Mucosa of descending colon (tissue), 3 donors: ENCODE measurements around the gene CACNA1C. TPM values are rescaled to one million over a fixed set of nuclear protein-coding genes. Genes with fewer than 3 reads are reported as not detected.

ENCODE experiments used
- ATAC-seq: fragments of 200-7000 bp; cut with Tn5 transposase; one replicate; pipeline ENCODE4 v1.9.1; 2020; ENCODE audit warnings: mild to moderate bottlenecking, moderate library complexity
- DNase-seq, 3 donors: peaks; one replicate each; pipeline ENCODE4 v3.0.0-alpha.2; 2020
- H3K36me3 ChIP-seq: fragments of 200-600 bp; one replicate; pipeline ENCODE4 v1.8.0; 2021; ENCODE audit warnings: low read depth, mild to moderate bottlenecking
- H3K4me1 ChIP-seq: fragments of 200-600 bp; one replicate; pipeline ENCODE4 v1.8.0; 2021; ENCODE audit warnings: low read depth, mild to moderate bottlenecking
- H3K4me3 ChIP-seq: fragments of 200-600 bp; one replicate; pipeline ENCODE4 v1.8.0; 2021; ENCODE audit warnings: mild to moderate bottlenecking
- H3K9me3 ChIP-seq: fragments of 200-600 bp; one replicate; pipeline ENCODE4 v1.8.0; 2021; ENCODE audit warnings: mild to moderate bottlenecking
- intact Hi-C, 2 donors: fragments of 100-400 bp; cut with DNase I in 1 of 2; cut with micrococcal nuclease in 1 of 2; formaldehyde crosslinking; loops; one replicate each; pipeline versions ENCODE4 v1.11.0 to v1.11.1; 2022; cut with DNase I, micrococcal nuclease
- total RNA-seq, 3 donors: library from RNA; stranded (reverse); fragmentation: NEBNext Ultra II Directional in 2 of 3; extraction: Animal tissue kit (Norgen Biotek cat#: 25700) in 2 of 3; gene quantifications; one replicate each; pipeline versions ENCODE4 v1.2.1 to v1.2.4, GENCODE V29; 2021 to 2023
- TF ChIP-seq, protein P1 (sequence below): fragments of 200-600 bp; IDR thresholded peaks from one replicate; pipeline ENCODE4 v1.8.0; 2022; ENCODE audit warnings: antibody characterized with exemption, mild to moderate bottlenecking
- donor health status: DM: no; HTN: no; CAD: no; lungs with moderate emphysema.
- donor health status: DM: no; HTN: no; CAD: no.
- donor health status: DM: no; HTN: yes; CAD: no.

CACNA1C gene
- total RNA-seq, 3 donors from 2014 or later: 5.5 to 89.4 (median 9.2) TPM

DNA sequence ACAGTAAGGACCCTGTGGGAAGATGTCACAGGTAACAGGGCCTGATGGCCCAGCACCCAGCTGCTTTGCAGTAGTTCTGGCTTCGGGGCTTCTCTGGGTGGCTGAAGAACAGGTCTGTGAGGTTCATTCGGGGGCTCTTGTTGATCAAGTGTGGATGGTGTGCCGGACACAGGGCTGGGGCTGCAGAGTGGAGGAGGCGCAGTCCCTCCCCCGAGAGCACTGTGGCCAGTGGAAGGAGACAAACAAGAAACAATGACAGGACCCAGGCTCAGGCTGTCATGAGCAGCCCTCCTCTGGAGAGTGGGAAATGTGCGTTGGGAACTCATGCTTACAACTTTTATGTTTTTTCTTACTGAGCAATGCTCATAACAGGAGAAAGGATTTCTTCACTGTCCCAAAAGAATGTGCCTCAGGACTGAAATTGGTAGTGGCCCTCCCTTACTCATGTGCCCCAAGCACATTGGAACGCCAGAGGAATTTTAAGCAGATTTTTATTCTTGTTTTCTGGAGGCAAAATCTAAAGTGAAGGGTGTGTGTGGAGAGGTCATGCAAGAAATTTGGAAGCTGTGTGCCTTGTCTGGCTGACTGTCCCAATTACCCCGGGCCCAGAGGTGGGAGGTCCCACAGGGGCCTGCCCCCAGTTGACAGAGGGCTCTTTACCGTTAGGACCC is 233.8 kb downstream of the CACNA1C start:
- TF ChIP-seq, protein P1, sequence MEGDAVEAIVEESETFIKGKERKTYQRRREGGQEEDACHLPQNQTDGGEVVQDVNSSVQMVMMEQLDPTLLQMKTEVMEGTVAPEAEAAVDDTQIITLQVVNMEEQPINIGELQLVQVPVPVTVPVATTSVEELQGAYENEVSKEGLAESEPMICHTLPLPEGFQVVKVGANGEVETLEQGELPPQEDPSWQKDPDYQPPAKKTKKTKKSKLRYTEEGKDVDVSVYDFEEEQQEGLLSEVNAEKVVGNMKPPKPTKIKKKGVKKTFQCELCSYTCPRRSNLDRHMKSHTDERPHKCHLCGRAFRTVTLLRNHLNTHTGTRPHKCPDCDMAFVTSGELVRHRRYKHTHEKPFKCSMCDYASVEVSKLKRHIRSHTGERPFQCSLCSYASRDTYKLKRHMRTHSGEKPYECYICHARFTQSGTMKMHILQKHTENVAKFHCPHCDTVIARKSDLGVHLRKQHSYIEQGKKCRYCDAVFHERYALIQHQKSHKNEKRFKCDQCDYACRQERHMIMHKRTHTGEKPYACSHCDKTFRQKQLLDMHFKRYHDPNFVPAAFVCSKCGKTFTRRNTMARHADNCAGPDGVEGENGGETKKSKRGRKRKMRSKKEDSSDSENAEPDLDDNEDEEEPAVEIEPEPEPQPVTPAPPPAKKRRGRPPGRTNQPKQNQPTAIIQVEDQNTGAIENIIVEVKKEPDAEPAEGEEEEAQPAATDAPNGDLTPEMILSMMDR: no peak
- DNase-seq: no peak
- H3K4me1 ChIP-seq: no peaks in the 10 kb centered on the region
- H3K36me3 ChIP-seq: no peaks in the 10 kb centered on the region
- no peak for ATAC-seq
- intact Hi-C loops: no loop called here
- H3K9me3 ChIP-seq: no peaks in the 10 kb centered on the region
- H3K4me3 ChIP-seq: no peak overlapping the region

DNA sequence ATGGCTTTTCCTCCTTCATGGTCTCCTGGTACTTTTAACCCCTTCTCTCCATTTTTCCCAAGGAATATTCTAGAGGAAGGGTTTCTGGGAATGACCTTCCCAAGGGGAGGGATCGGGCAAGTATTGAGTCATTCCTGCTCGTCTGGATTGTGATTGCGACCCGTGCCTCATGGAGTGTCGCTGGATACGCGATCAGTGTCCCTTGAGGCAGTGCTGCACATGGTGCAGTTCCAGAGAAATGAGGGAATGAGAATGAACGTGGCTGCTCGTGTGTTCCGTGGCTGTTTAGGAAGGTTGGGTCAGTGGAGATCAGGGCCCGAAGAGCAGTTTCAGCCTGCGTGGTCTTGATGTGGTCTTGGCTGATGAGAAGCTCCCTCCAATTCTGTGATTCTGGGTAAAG is 234.4 kb downstream of the CACNA1C start:
- intact Hi-C loops: no loop called here

DNA sequence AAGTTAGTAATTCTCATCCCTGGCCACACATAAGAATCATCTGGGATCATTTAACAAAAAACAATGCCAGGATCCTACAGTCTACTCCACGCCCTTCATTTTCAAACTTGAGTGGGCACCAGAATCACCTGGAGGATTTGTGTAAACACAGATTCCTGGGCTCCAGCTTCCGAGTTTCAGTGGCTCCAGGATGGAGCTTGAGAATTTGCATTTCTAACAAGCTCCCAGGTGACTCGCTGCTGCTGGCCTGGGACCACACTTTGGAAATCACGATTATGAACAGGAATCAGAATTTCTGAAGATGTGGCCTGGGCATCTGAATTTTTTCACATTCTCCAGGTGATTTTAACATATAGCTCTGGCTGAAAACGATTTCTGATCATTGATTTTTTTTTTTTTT is 234.8 kb downstream of the CACNA1C start:
- H3K36me3 ChIP-seq: no peaks in the 10 kb centered on the region
- ATAC-seq (no peak), DNase-seq (no peak)
- H3K4me3 ChIP-seq: no peak overlapping the region
- no peaks in the 10 kb centered on the region for H3K4me1 ChIP-seq
- TF ChIP-seq, protein P1: no peak
- no peaks in the 10 kb centered on the region for H3K9me3 ChIP-seq
- intact Hi-C loops: no loop called here

More for the DNA sequence above, 234.4 kb downstream of the CACNA1C start:
- DNase-seq (no peak), ATAC-seq (no peak)
- Histone ChIP-seq H3K9me3 (no peaks in the 10 kb centered on the region), H3K36me3 (no peaks in the 10 kb centered on the region), H3K4me1 (no peaks in the 10 kb centered on the region), H3K4me3 (no peak overlapping the region)
- TF ChIP-seq, protein P1: no peak

DNA sequence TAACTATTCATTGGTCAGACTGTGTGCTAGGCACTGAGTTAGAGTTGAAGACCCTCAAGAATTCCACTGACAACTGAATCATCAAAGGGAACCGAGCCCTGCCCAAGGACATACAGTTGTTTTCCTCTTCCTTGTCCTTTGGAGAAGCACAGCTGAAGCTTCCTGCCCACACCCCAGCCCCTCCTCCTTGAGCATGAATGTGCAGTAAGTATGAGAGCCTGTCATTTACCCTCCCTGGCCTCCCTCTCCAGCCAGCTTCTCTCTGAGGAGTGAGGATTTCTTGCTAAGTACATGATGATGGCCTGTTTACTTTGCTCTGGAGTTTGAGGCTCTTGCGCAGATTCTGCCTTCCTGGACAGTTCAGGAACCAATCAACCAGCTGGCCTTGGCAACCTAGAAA is 235.2 kb downstream of the CACNA1C start:
- no peaks in the 10 kb centered on the region for H3K36me3 ChIP-seq
- intact Hi-C loops: no loop called here
- peak; percentile 54 for ATAC-seq
- H3K9me3 ChIP-seq: no peaks in the 10 kb centered on the region
- H3K4me1 ChIP-seq: no peaks in the 10 kb centered on the region
- H3K4me3 ChIP-seq: no peak overlapping the region
- no peak for DNase-seq
- TF ChIP-seq, protein P1: no peak

DNA sequence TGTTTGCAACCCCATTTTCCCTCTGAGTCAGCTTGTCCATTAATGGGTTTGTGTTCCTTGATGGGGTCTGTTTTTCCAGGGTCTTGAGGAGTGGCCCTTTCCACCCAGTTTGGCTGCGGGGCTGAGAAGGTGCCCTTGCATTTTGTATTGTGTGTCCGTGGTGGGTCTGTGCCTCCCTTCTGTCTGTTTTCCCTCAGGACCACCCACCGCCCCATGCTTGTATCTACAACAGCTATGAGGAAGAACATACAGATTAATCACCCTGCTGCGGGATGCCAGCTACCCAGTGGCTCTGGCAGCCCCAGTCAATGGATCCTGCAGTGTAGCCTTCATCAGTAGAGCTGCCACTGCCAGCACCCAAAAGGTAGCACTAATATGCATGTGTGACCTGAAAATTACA is 235.7 kb downstream of the CACNA1C start:
- no peaks in the 10 kb centered on the region for H3K4me1 ChIP-seq

More for the DNA sequence above, 235.7 kb downstream of the CACNA1C start:
- intact Hi-C loops: no loop called here
- Histone ChIP-seq H3K36me3 (no peaks in the 10 kb centered on the region), H3K9me3 (no peaks in the 10 kb centered on the region), H3K4me3 (no peak overlapping the region)
- ATAC-seq (no peak), DNase-seq (no peak)
- TF ChIP-seq, protein P1: no peak
